Measurements from ENCODE around the gene KAT7. TPM values are rescaled to one million over a fixed set of nuclear protein-coding genes. Genes with fewer than 3 reads are reported as not detected.

The KAT7 gene
- total and polyA plus RNA-seq, 2 of the 8 experiments (the other 6 are each of a cell fraction or from before 2014, with no cell fraction given): 90.9 to 139 TPM

DNA sequence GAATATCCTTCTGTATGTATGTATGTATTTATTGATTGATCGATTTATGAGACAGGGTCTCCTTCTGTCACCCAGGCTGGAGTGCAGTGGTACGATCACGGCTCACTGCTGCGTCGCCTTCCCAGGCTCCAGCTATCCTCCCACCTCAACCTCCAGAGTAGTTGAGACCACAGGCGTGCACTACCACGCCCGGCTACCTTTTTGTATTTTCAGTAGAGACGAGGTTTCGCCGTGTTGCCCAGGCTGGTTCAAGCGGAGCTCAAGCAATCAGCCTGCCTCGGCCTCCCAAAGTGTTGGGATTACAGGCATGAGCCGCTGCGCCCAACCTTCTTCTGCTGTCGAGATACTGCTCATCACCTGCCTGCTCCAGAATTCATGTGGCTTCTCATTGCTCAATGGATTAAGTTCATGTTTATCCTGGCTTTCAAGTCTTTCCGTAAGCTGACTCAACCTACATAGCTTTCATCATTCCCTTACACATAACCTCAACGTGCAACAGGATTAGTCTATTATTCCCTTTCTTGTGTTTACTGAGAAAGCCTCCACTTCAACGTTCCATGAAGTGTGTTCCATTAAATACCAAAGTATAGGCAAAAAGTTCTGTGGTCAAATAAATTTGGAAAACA is 45.8 kb downstream of the KAT7 start (continued):
- TF ChIP-seq, protein P1, sequence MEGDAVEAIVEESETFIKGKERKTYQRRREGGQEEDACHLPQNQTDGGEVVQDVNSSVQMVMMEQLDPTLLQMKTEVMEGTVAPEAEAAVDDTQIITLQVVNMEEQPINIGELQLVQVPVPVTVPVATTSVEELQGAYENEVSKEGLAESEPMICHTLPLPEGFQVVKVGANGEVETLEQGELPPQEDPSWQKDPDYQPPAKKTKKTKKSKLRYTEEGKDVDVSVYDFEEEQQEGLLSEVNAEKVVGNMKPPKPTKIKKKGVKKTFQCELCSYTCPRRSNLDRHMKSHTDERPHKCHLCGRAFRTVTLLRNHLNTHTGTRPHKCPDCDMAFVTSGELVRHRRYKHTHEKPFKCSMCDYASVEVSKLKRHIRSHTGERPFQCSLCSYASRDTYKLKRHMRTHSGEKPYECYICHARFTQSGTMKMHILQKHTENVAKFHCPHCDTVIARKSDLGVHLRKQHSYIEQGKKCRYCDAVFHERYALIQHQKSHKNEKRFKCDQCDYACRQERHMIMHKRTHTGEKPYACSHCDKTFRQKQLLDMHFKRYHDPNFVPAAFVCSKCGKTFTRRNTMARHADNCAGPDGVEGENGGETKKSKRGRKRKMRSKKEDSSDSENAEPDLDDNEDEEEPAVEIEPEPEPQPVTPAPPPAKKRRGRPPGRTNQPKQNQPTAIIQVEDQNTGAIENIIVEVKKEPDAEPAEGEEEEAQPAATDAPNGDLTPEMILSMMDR (IDR thresholded peaks at IDR 0.05; ENCODE audit: control extremely low read depth in 1 of 3, insufficient read depth in 1 of 3, low read depth in 1 of 3, low read length in 3 of 3): no peak

All from H1 (cell line).